Thyroid gland (tissue), 4 donors: Measurements from ENCODE around the gene F13B. TPM values are rescaled to one million over a fixed set of nuclear protein-coding genes. Genes with fewer than 3 reads are reported as not detected.

Source experiments
- DNase-seq, 2 donors: peaks; one replicate each; pipeline ENCODE4 v3.0.0-alpha.2; 2019
- H3K27ac ChIP-seq, 3 donors: fragments of 200-600 bp; sonication (generic); 1 replicate in 2 of 3; 2 replicates in 1 of 3; pipeline ENCODE4 v1.5.1; 2016 to 2019; ENCODE audit warnings: mild to moderate bottlenecking in 1 of 3, moderate library complexity in 1 of 3
- H3K27me3 ChIP-seq: fragments of 200-600 bp; sonication (generic); one replicate; pipeline ENCODE4 v1.5.1; 2019
- H3K36me3 ChIP-seq, 2 donors: fragments of 200-600 bp; sonication (generic); one replicate each; pipeline ENCODE4 v1.5.1; 2016 to 2019
- H3K4me1 ChIP-seq, 2 donors: fragments of 200-600 bp; sonication (generic); one replicate each; pipeline ENCODE4 v1.5.1; 2017 to 2019
- H3K4me3 ChIP-seq, 3 donors: fragments of 200-600 bp; sonication (generic); replicated peaks in 1 of 3; 1 replicate in 2 of 3; 2 replicates in 1 of 3; pipeline ENCODE4 v1.5.1; 2016; ENCODE audit warnings: mild to moderate bottlenecking in 1 of 3
- H3K9me3 ChIP-seq: fragments of 200-600 bp; sonication (generic); one replicate; pipeline ENCODE4 v1.5.1; 2017
- POLR2A ChIP-seq, 2 donors: fragments of 450-650 bp; IDR thresholded peaks; one replicate each; pipeline ENCODE4 v1.6.1; 2017; ENCODE audit warnings: antibody characterized with exemption in 2 of 2, mild to moderate bottlenecking in 2 of 2, moderate library complexity in 1 of 2
- WGBS, 2 donors: methylation state at CpG; one replicate each; pipeline ENCODE4 v1.1.5; 2017; 5-methylcytosine and 5-hydroxymethylcytosine counted together
- intact Hi-C: fragments of 100-400 bp; cut with DNase I; formaldehyde crosslinking; loops from one replicate; pipeline ENCODE4 v1.15.1; 2023
- total RNA-seq, 4 donors: library from RNA; depleted of rRNA; stranded (reverse); fragments of >200 nt; gene quantifications; one replicate each; pipeline ENCODE4 v1.2.3, GENCODE V29; 2016
- TF ChIP-seq, protein P1 (sequence below), 6 experiments: fragments of 200-600 bp in 3 of 6; fragments of 450-650 bp in 3 of 6; sonication (generic) in 3 of 6; IDR thresholded peaks; one replicate each; pipeline ENCODE4 v1.5.1; 2016 to 2019; ENCODE audit warnings: antibody characterized with exemption in 6 of 6, mild to moderate bottlenecking in 2 of 6, inconsistent platforms in 1 of 6, moderate library complexity in 1 of 6

Gene F13B
- total RNA-seq, 4 donors from 2014 or later = not detected

- Histone ChIP-seq H3K9me3 (no peaks in the 10 kb centered on the region), H3K36me3 (no peaks in the 10 kb centered on the region), H3K27ac (no peak overlapping the region), H3K4me1 (no peaks in the 10 kb centered on the region), H3K27me3 (no peaks in the 10 kb centered on the region), H3K4me3 (no peak overlapping the region)
- TF ChIP-seq, protein P1, sequence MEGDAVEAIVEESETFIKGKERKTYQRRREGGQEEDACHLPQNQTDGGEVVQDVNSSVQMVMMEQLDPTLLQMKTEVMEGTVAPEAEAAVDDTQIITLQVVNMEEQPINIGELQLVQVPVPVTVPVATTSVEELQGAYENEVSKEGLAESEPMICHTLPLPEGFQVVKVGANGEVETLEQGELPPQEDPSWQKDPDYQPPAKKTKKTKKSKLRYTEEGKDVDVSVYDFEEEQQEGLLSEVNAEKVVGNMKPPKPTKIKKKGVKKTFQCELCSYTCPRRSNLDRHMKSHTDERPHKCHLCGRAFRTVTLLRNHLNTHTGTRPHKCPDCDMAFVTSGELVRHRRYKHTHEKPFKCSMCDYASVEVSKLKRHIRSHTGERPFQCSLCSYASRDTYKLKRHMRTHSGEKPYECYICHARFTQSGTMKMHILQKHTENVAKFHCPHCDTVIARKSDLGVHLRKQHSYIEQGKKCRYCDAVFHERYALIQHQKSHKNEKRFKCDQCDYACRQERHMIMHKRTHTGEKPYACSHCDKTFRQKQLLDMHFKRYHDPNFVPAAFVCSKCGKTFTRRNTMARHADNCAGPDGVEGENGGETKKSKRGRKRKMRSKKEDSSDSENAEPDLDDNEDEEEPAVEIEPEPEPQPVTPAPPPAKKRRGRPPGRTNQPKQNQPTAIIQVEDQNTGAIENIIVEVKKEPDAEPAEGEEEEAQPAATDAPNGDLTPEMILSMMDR (IDR thresholded peaks at IDR 0.05) = no peak
- TF ChIP-seq POLR2A (IDR thresholded peaks at IDR 0.05) = no peak
- DNase-seq = no peak
- intact Hi-C loops = no loop called here
- WGBS, 2 donors = 100% methylated on average over 1 of the region's 1 CpG
Measured at GRCh38 chr1:197092491-197093023, 25.5 kb upstream of the F13B start.

DNA sequence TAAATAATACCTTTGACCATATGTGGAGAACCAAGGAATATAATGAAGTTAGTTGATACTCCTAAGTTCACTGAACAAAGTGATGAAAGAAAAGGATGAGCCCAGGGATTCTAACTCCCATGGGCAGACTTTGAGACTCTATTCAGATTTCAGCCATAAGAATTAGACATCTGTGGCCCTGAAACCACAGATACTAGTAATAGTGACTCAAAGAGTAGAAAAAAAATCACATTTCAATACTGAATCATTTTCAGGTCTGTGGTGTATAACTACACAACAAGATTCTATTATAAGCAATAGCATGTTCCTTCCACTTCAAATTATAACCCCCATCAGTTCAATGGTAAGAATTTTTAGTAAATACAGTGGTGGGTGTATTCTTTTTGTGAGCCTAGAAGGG, 16.4 kb upstream of the F13B start:
- no peak for DNase-seq
- H3K27me3 ChIP-seq = no peaks in the 10 kb centered on the region
- H3K27ac ChIP-seq = no peak overlapping the region
- no peaks in the 10 kb centered on the region for H3K9me3 ChIP-seq
- no peak overlapping the region for H3K4me3 ChIP-seq
- intact Hi-C loops = no loop called here
- H3K4me1 ChIP-seq = no peaks in the 10 kb centered on the region
- TF ChIP-seq, protein P1 (IDR thresholded peaks at IDR 0.05) = no peak
- TF ChIP-seq POLR2A (IDR thresholded peaks at IDR 0.05) = no peak
- no peaks in the 10 kb centered on the region for H3K36me3 ChIP-seq

DNA sequence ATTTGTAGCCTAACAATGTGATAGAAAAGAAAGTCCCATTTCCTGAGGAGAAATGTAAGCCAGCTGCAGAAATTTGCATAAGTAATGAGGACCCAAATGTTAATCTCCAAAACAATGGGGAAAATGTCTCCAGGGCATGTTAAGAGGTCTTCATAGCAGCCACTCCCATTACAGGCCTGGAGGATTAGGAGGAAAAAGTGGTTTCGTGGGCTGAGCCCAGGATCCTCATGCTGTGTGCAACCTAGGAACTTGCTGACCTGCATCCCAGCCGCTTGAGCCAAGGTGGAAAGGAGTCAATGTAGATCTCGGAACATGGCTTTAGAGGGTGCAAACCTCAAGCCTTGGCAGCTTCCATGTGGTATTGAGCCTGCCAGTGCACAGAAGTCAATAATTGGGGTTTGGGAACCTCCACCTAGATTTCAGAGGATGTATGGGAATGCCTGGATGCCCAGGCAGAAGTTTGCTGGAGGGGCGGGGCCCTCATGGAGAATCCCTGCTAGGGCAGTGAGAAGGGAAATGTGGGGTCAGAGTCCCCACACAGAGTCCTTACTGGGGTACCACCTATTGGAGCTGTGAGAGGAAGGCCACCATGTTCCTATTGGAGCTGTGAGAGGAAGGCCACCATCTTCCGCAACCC, 14.2 kb upstream of the F13B start:
- no peak for TF ChIP-seq POLR2A (IDR thresholded peaks at IDR 0.05)
- TF ChIP-seq, protein P1 (IDR thresholded peaks at IDR 0.05) = no peak
- no peaks in the 10 kb centered on the region for H3K4me1 ChIP-seq
- H3K27ac ChIP-seq = no peak overlapping the region
- no peak overlapping the region for H3K4me3 ChIP-seq
- intact Hi-C loops = no loop called here
- no peak for DNase-seq
- no peaks in the 10 kb centered on the region for H3K27me3 ChIP-seq
- WGBS, 2 donors = 98 to 100% methylated on average over 5 of the region's 5 CpGs
- H3K9me3 ChIP-seq = no peaks in the 10 kb centered on the region
- H3K36me3 ChIP-seq = no peaks in the 10 kb centered on the region

GRCh38 chr1:197080323-197080722, 13.3 kb upstream of the F13B start:
- Histone ChIP-seq H3K27ac (no peak overlapping the region), H3K9me3 (no peaks in the 10 kb centered on the region), H3K4me3 (no peak overlapping the region), H3K4me1 (no peaks in the 10 kb centered on the region), H3K36me3 (no peaks in the 10 kb centered on the region), H3K27me3 (no peaks in the 10 kb centered on the region)
- no peak for DNase-seq
- intact Hi-C loops = no loop called here
- WGBS, 2 donors = 92 to 94% methylated on average over 2 of the region's 2 CpGs
- TF ChIP-seq POLR2A (IDR thresholded peaks at IDR 0.05) = no peak
- TF ChIP-seq, protein P1 (IDR thresholded peaks at IDR 0.05) = no peak

- intact Hi-C loops = no loop called here
- Histone ChIP-seq H3K27ac (no peak overlapping the region), H3K4me3 (no peak overlapping the region), H3K9me3 (no peaks in the 10 kb centered on the region), H3K36me3 (no peaks in the 10 kb centered on the region), H3K27me3 (no peaks in the 10 kb centered on the region), H3K4me1 (no peaks in the 10 kb centered on the region)
- TF ChIP-seq, protein P1 (IDR thresholded peaks at IDR 0.05) = no peak
- WGBS, 2 donors = 80 to 84% methylated on average over 1 of the region's 1 CpG
- DNase-seq = no peak
Measured at GRCh38 chr1:197076585-197076984, 9.5 kb upstream of the F13B start.
